Liver (tissue), 9 donors: ENCODE results near the gene MFRP. TPM values are rescaled to one million over a fixed set of nuclear protein-coding genes. Genes with fewer than 3 reads are reported as not detected.

Experiments
- DNase-seq: peaks from one replicate; pipeline ENCODE4 v3.0.0-alpha.2; 2017; ENCODE audit warnings: low spot score
- H3K27ac ChIP-seq, 2 donors: one replicate each; pipeline ENCODE4 v1.7.0; 2013; ENCODE audit warnings: inconsistent platforms in 2 of 2, low read length in 2 of 2, control low read depth in 1 of 2, low read depth in 1 of 2, mild to moderate bottlenecking in 1 of 2
- H3K27me3 ChIP-seq, 4 donors: one replicate each; pipeline versions ENCODE4 v1.6.1 to v1.7.0; 2013; ENCODE audit warnings: low read length in 3 of 4, inconsistent platforms in 1 of 4, mild to moderate bottlenecking in 1 of 4, moderate library complexity in 1 of 4; ENCODE audit not compliant: control insufficient read depth in 4 of 4, insufficient read depth in 4 of 4
- H3K36me3 ChIP-seq, 4 donors: one replicate each; pipeline versions ENCODE4 v1.6.1 to v1.7.0; 2013; ENCODE audit warnings: low read length in 3 of 4, mild to moderate bottlenecking in 3 of 4, low read depth in 1 of 4, moderate library complexity in 1 of 4; ENCODE audit not compliant: control insufficient read depth in 4 of 4, insufficient read depth in 3 of 4
- H3K4me1 ChIP-seq, 4 donors: one replicate each; pipeline versions ENCODE4 v1.6.1 to v1.7.0; 2013; ENCODE audit warnings: low read length in 3 of 4, mild to moderate bottlenecking in 3 of 4, moderate library complexity in 1 of 4; ENCODE audit not compliant: control insufficient read depth in 4 of 4, insufficient read depth in 4 of 4
- H3K4me3 ChIP-seq, 3 donors: one replicate each; pipeline versions ENCODE4 v1.6.1 to v1.7.0; 2013; ENCODE audit warnings: low read length in 3 of 3, control low read depth in 1 of 3, low read depth in 1 of 3, mild to moderate bottlenecking in 1 of 3
- H3K9ac ChIP-seq, 2 donors: one replicate each; pipeline ENCODE4 v1.7.0; 2013; ENCODE audit warnings: low read length in 2 of 2, mild to moderate bottlenecking in 2 of 2, moderate library complexity in 2 of 2, control low read depth in 1 of 2, low read depth in 1 of 2
- H3K9me3 ChIP-seq, 4 donors: one replicate each; pipeline versions ENCODE4 v1.6.1 to v1.7.0; 2013; ENCODE audit warnings: low read length in 3 of 4; ENCODE audit not compliant: control insufficient read depth in 4 of 4
- EGR1 ChIP-seq, 2 donors: IDR thresholded peaks; 2 replicates each; pipeline ENCODE4 v1.6.1; 2016 to 2018; ENCODE audit warnings: antibody characterized with exemption in 2 of 2, low read depth in 2 of 2
- FOXA1 ChIP-seq: IDR thresholded peaks from 2 replicates; pipeline ENCODE4 v1.6.1; 2016; ENCODE audit warnings: antibody characterized with exemption
- GABPA ChIP-seq, 2 donors: IDR thresholded peaks in 1 of 2; conservative IDR thresholded peaks in 1 of 2; 2 replicates each; pipeline ENCODE4 v1.6.1; 2016; ENCODE audit warnings: antibody characterized with exemption in 2 of 2, mild to moderate bottlenecking in 1 of 2, moderate library complexity in 1 of 2
- HNF4A ChIP-seq, 2 donors: conservative IDR thresholded peaks; 2 replicates each; pipeline ENCODE4 v1.6.1; 2016; ENCODE audit warnings: antibody characterized with exemption in 2 of 2, mild to moderate bottlenecking in 2 of 2
- HNF4G ChIP-seq: IDR thresholded peaks from 2 replicates; pipeline ENCODE4 v1.6.1; 2016; ENCODE audit warnings: antibody characterized with exemption
- JUND ChIP-seq, 2 donors: IDR thresholded peaks; 2 replicates each; pipeline ENCODE4 v1.6.1; 2016; ENCODE audit warnings: antibody characterized with exemption in 2 of 2
- MAX ChIP-seq: IDR thresholded peaks from 2 replicates; pipeline ENCODE4 v1.6.1; 2016; ENCODE audit warnings: antibody characterized with exemption
- RXRA ChIP-seq, 2 donors: IDR thresholded peaks; 2 replicates each; pipeline ENCODE4 v1.6.1; 2017 to 2018; ENCODE audit warnings: antibody characterized with exemption in 2 of 2, mild to moderate bottlenecking in 1 of 2
- SP1 ChIP-seq: IDR thresholded peaks from 2 replicates; pipeline ENCODE4 v1.6.1; 2018; ENCODE audit warnings: antibody characterized with exemption, mild to moderate bottlenecking
- TAF1 ChIP-seq: conservative IDR thresholded peaks from 2 replicates; pipeline ENCODE4 v1.6.1; 2016; ENCODE audit warnings: antibody characterized with exemption, mild to moderate bottlenecking
- YY1 ChIP-seq: IDR thresholded peaks from 2 replicates; pipeline ENCODE4 v1.6.1; 2016; ENCODE audit warnings: antibody characterized with exemption, mild to moderate bottlenecking
- WGBS: extraction: QIAGEN DNeasy Blood & Tissue Kit; methylation state at CpG from one replicate; pipeline ENCODE4 v1.1.7; 2013; 5-methylcytosine and 5-hydroxymethylcytosine counted together
- polyA plus RNA-seq, 2 donors: library from polyadenylated mRNA; stranded (reverse) in 1 of 2; unstranded in 1 of 2; fragments of 200-250 nt in 1 of 2; fragments of >200 nt in 1 of 2; fragmentation: Nextera tagmentation in 1 of 2; extraction: Ambion mirVana in 1 of 2; gene quantifications; one replicate each; pipeline versions ENCODE4 v1.2.1 to v1.2.3, GENCODE V29; 2013 to 2015
- total RNA-seq, 2 donors: library from RNA; depleted of rRNA; stranded (reverse); fragments of >200 nt; gene quantifications; one replicate each; pipeline ENCODE4 v1.2.3, GENCODE V29; 2014
- TF ChIP-seq, protein P1 (sequence below): IDR thresholded peaks from 2 replicates; pipeline ENCODE4 v1.6.1; 2016; ENCODE audit warnings: antibody characterized with exemption, mild to moderate bottlenecking
- TF ChIP-seq, protein P2 (sequence below): fragments of 150-350 bp; IDR thresholded peaks from 2 replicates; pipeline ENCODE4 v1.5.1; 2017; ENCODE audit warnings: improper control_type of control experiment, low read depth, low read length; ENCODE audit not compliant: missing input control
- TF ChIP-seq, protein P3 (sequence below): IDR thresholded peaks from 2 replicates; pipeline ENCODE4 v1.6.1; 2016; ENCODE audit warnings: antibody characterized with exemption
- donor health status: healthy.
- donor health status: healthy.
- donor health status: healthy.
- donor health status: healthy.
- donor health status: healthy.

Gene MFRP
- total and polyA plus RNA-seq, 4 donors, result not detected

DNA sequence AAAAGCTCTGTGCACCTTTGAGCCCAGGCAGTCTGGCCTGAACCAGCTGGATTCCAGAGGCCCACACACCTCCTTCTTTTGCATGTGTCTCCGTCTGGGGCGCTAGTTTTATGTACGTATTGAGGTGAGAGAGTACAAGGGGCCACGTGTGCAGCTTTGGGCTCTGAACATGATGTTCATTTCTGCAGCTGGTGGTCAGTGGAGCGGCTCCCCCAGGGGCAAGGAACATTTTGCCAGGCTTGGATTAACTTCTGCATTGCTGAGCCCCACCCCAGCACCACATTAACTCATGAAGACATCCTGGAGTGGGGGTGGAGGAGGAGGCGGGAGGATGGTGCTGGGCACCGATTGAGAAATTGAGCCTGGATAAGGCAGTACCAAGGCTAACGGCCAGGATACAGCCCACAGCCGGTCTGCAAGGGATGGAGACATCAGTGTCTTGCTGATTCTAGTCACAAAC lies 21.2 kb upstream of the MFRP start:
- no peaks in the 10 kb centered on the region for H3K36me3 ChIP-seq
- WGBS, result 55% methylated on average over 9 of the region's 9 CpGs
- no peak for DNase-seq
- no peak for TF ChIP-seq HNF4A (conservative IDR thresholded peaks at IDR 0.05)
- TF ChIP-seq, protein P1, sequence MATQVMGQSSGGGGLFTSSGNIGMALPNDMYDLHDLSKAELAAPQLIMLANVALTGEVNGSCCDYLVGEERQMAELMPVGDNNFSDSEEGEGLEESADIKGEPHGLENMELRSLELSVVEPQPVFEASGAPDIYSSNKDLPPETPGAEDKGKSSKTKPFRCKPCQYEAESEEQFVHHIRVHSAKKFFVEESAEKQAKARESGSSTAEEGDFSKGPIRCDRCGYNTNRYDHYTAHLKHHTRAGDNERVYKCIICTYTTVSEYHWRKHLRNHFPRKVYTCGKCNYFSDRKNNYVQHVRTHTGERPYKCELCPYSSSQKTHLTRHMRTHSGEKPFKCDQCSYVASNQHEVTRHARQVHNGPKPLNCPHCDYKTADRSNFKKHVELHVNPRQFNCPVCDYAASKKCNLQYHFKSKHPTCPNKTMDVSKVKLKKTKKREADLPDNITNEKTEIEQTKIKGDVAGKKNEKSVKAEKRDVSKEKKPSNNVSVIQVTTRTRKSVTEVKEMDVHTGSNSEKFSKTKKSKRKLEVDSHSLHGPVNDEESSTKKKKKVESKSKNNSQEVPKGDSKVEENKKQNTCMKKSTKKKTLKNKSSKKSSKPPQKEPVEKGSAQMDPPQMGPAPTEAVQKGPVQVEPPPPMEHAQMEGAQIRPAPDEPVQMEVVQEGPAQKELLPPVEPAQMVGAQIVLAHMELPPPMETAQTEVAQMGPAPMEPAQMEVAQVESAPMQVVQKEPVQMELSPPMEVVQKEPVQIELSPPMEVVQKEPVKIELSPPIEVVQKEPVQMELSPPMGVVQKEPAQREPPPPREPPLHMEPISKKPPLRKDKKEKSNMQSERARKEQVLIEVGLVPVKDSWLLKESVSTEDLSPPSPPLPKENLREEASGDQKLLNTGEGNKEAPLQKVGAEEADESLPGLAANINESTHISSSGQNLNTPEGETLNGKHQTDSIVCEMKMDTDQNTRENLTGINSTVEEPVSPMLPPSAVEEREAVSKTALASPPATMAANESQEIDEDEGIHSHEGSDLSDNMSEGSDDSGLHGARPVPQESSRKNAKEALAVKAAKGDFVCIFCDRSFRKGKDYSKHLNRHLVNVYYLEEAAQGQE, result no peak
- TF ChIP-seq, protein P2, sequence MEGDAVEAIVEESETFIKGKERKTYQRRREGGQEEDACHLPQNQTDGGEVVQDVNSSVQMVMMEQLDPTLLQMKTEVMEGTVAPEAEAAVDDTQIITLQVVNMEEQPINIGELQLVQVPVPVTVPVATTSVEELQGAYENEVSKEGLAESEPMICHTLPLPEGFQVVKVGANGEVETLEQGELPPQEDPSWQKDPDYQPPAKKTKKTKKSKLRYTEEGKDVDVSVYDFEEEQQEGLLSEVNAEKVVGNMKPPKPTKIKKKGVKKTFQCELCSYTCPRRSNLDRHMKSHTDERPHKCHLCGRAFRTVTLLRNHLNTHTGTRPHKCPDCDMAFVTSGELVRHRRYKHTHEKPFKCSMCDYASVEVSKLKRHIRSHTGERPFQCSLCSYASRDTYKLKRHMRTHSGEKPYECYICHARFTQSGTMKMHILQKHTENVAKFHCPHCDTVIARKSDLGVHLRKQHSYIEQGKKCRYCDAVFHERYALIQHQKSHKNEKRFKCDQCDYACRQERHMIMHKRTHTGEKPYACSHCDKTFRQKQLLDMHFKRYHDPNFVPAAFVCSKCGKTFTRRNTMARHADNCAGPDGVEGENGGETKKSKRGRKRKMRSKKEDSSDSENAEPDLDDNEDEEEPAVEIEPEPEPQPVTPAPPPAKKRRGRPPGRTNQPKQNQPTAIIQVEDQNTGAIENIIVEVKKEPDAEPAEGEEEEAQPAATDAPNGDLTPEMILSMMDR, result no peak
- no peak for TF ChIP-seq SP1
- TF ChIP-seq RXRA (IDR thresholded peaks at IDR 0.05), result no peak
- no peak for TF ChIP-seq TAF1
- TF ChIP-seq GABPA (IDR thresholded peaks at IDR 0.05 in 1 of 2, conservative IDR thresholded peaks at IDR 0.05 in 1 of 2), result no peak
- no peak for TF ChIP-seq FOXA1
- no peak for TF ChIP-seq YY1
- TF ChIP-seq HNF4G, result no peak
- no peak for TF ChIP-seq MAX
- TF ChIP-seq, protein P3, sequence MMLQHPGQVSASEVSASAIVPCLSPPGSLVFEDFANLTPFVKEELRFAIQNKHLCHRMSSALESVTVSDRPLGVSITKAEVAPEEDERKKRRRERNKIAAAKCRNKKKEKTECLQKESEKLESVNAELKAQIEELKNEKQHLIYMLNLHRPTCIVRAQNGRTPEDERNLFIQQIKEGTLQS, result no peak
- no peaks in the 10 kb centered on the region for H3K27me3 ChIP-seq
- H3K4me1 ChIP-seq, result peaks cover 20 to 89% (median 68%) of the 10 kb centered on the region in 4 donors
- H3K9me3 ChIP-seq, result no peaks in the 10 kb centered on the region
- peak overlapping the region in 1 of 2 donors; percentile 23 for H3K9ac ChIP-seq
- H3K27ac ChIP-seq, result peak overlapping the region; percentile 96 to 97
- peak overlapping the region in 1 of 3 donors; percentile 32 for H3K4me3 ChIP-seq

DNA sequence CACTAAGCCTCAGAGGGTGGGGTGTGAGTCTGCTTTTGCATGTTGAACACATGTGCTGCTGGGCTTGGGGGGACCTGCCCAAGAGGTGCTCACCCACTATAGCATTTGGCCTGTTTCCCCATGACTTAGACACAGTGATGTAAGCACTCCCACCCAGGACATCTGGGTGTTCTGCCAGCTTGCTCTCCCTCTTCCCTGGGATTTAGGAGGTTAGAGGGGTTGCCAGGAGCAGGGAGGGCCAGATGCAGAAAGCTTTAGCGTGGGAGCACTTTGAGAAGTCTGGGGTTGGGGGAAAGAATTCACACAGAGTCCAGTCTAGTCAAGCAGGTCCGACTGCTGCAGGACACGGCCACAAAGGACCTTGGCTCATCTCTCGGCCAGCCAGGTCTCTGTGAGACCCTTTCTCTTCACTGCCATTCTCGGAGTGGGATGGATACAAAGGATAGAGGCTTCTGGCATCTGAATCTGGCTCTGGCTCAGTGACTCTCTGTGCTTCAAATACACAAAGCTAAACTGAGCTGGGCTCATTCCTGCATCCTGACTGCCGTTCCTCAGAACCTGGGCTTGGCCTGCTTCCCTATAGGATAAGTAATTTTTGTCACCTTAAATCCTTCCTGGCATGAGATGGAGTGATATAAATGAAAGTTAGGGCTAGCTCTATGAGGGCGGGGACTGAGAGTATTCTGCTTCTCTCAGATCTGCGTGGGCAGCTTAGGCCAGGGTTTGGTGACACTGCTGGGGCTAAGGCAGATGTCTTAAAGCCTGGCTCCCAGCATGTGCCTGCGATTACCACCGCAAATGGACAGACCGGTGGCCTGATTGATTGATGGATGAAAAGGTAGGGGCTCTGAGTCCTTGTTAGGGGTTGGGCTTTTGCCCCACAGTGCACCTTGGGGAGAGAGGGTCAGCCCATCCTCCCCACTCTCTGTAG lies 20.4 kb upstream of the MFRP start:
- Histone ChIP-seq H3K4me1 (peaks cover 24 to 89% (median 71%) of the 10 kb centered on the region in 4 donors), H3K36me3 (no peaks in the 10 kb centered on the region), H3K4me3 (no peak overlapping the region), H3K27ac (no peak overlapping the region), H3K9ac (no peak overlapping the region), H3K9me3 (no peaks in the 10 kb centered on the region), H3K27me3 (no peaks in the 10 kb centered on the region)
- WGBS, result 92% methylated on average over 11 of the region's 11 CpGs
- TF ChIP-seq EGR1 (IDR thresholded peaks at IDR 0.05; ENCODE audit: low read depth in 2 of 2) (no peak), JUND (IDR thresholded peaks at IDR 0.05) (no peak)
- no peak for DNase-seq
